GDM1 (cell line): ENCODE results near the gene ARHGDIA.

ENCODE experiments used
- DNase-seq: peaks from one replicate; lab custom pipeline; 2025; lab: John Stamatoyannopoulos, UW

The ARHGDIA gene

GRCh38 chr17:81905993-81906392 lies 34.9 kb upstream of the ARHGDIA start:
- no peak for DNase-seq

GRCh38 chr17:81905424-81905875 lies 34.3 kb upstream of the ARHGDIA start:
- DNase-seq: no peak

GRCh38 chr17:81904600-81905423 lies 33.7 kb upstream of the ARHGDIA start:
- no peak for DNase-seq

- no peak for DNase-seq
These were observed 32.9 kb upstream of the ARHGDIA start for GRCh38 chr17:81903896-81904599.

- no peak for DNase-seq
These were observed 32.3 kb upstream of the ARHGDIA start for GRCh38 chr17:81903415-81903831.

- no peak for DNase-seq
These were observed 31.7 kb upstream of the ARHGDIA start for GRCh38 chr17:81902653-81903414.

- no peak for DNase-seq
These were observed 31.0 kb upstream of the ARHGDIA start, which contains the start of gene NPB for GRCh38 chr17:81902023-81902652. NPB (plus strand) TSS chr17:81902238; CDS start chr17:81902278, 40 bp downstream.

GRCh38 chr17:81901167-81902022 lies 30.3 kb upstream of the ARHGDIA start:
- no peak for DNase-seq

- no peak for DNase-seq
These were observed 29.2 kb upstream of the ARHGDIA start for GRCh38 chr17:81900181-81900820.

- no peak for DNase-seq
These were observed 28.5 kb upstream of the ARHGDIA start for GRCh38 chr17:81899514-81900166.

- DNase-seq: no peak
These were observed 27.7 kb upstream of the ARHGDIA start for GRCh38 chr17:81898885-81899284.

- DNase-seq: no peak
These were observed 27.1 kb upstream of the ARHGDIA start for GRCh38 chr17:81898029-81898866.

GRCh38 chr17:81895400-81895799 lies 24.3 kb upstream of the ARHGDIA start:
- DNase-seq: no peak

GRCh38 chr17:81891303-81891552 lies 20.1 kb upstream of the ARHGDIA start:
- no peak for DNase-seq

- DNase-seq: no peak
These were observed 19.5 kb upstream of the ARHGDIA start for GRCh38 chr17:81890447-81891302.

- no peak for DNase-seq
These were observed 18.5 kb upstream of the ARHGDIA start for GRCh38 chr17:81889602-81890001.

GRCh38 chr17:81888988-81889595 lies 18.0 kb upstream of the ARHGDIA start:
- no peak for DNase-seq
